HEK293 (cell line): Measurements from ENCODE around the gene TRAK2.
A peak's percentile ranks its signal among the peaks of the same experiment; 100 is the strongest.

ENCODE experiments used
- BCL11A ChIP-seq: fragments of 450-650 bp; formaldehyde crosslinking; IDR thresholded peaks from 2 replicates; pipeline ENCODE4 v1.5.1; 2016; ENCODE audit warnings: low read depth, missing biosample characterization, missing genetic modification characterization
- CTCF ChIP-seq: fragments of 450-650 bp; formaldehyde crosslinking; IDR thresholded peaks from 2 replicates; pipeline ENCODE4 v1.5.1; 2016; ENCODE audit warnings: missing biosample characterization, missing genetic modification characterization
- HOXC10 ChIP-seq: sonication (generic); formaldehyde crosslinking; IDR thresholded peaks from 2 replicates; pipeline ENCODE4 v1.8.1; 2023; ENCODE audit warnings: mild to moderate bottlenecking, missing genetic modification reagents
- KLF1 ChIP-seq: fragments of 450-650 bp; formaldehyde crosslinking; IDR thresholded peaks from 2 replicates; pipeline ENCODE4 v1.5.1; 2016; ENCODE audit warnings: missing biosample characterization, missing genetic modification characterization
- MEIS1 ChIP-seq: sonication (generic); formaldehyde crosslinking; IDR thresholded peaks from 2 replicates; pipeline ENCODE4 v1.8.1; 2022; ENCODE audit warnings: missing genetic modification reagents, mild to moderate bottlenecking, borderline replicate concordance
- MYNN ChIP-seq: fragments of 450-650 bp; formaldehyde crosslinking; IDR thresholded peaks from 2 replicates; pipeline ENCODE4 v1.5.1; 2016; ENCODE audit warnings: missing biosample characterization, missing genetic modification characterization, borderline replicate concordance
- OVOL3 ChIP-seq: fragments of 450-650 bp; formaldehyde crosslinking; IDR thresholded peaks from 2 replicates; pipeline ENCODE4 v1.5.1; 2016; ENCODE audit warnings: missing biosample characterization, missing genetic modification characterization
- RBAK ChIP-seq: fragments of 450-650 bp; formaldehyde crosslinking; IDR thresholded peaks from 2 replicates; pipeline ENCODE4 v1.5.1; 2016; ENCODE audit warnings: missing biosample characterization, missing genetic modification characterization
- SCRT1 ChIP-seq: fragments of 450-650 bp; formaldehyde crosslinking; IDR thresholded peaks from 2 replicates; pipeline ENCODE4 v1.5.1; 2016; ENCODE audit warnings: missing biosample characterization, missing genetic modification characterization, borderline replicate concordance
- ZBTB1 ChIP-seq: fragments of 450-650 bp; formaldehyde crosslinking; IDR thresholded peaks from 2 replicates; pipeline ENCODE4 v1.5.1; 2016; ENCODE audit warnings: missing biosample characterization, missing genetic modification characterization
- ZBTB11 ChIP-seq: fragments of 450-650 bp; formaldehyde crosslinking; conservative IDR thresholded peaks from 2 replicates; pipeline ENCODE4 v1.5.1; 2016; ENCODE audit warnings: low read depth, missing biosample characterization, missing genetic modification characterization
- ZBTB17 ChIP-seq: fragments of 450-650 bp; formaldehyde crosslinking; IDR thresholded peaks from 2 replicates; pipeline ENCODE4 v1.5.1; 2016; ENCODE audit warnings: missing biosample characterization, missing genetic modification characterization
- ZBTB6 ChIP-seq: fragments of 450-650 bp; formaldehyde crosslinking; IDR thresholded peaks from 2 replicates; pipeline ENCODE4 v1.5.1; 2017; ENCODE audit warnings: missing biosample characterization, missing genetic modification characterization
- ZFP3 ChIP-seq: fragments of 450-650 bp; formaldehyde crosslinking; IDR thresholded peaks from 2 replicates; pipeline ENCODE4 v1.5.1; 2016; ENCODE audit warnings: low read depth, missing biosample characterization, missing genetic modification characterization
- ZIC2 ChIP-seq: fragments of 450-650 bp; formaldehyde crosslinking; IDR thresholded peaks from 2 replicates; pipeline ENCODE4 v1.5.1; 2016; ENCODE audit warnings: missing biosample characterization, missing genetic modification characterization
- ZNF155 ChIP-seq: fragments of 450-650 bp; formaldehyde crosslinking; IDR thresholded peaks from 2 replicates; pipeline ENCODE4 v1.5.1; 2016; ENCODE audit warnings: missing biosample characterization, missing genetic modification characterization
- ZNF202 ChIP-seq: fragments of 450-650 bp; formaldehyde crosslinking; IDR thresholded peaks from 2 replicates; pipeline ENCODE4 v1.5.1; 2016; ENCODE audit warnings: missing biosample characterization, missing genetic modification characterization, borderline replicate concordance
- ZNF214 ChIP-seq: fragments of 450-650 bp; formaldehyde crosslinking; IDR thresholded peaks from 2 replicates; pipeline ENCODE4 v1.5.1; 2017; ENCODE audit warnings: missing biosample characterization, mild to moderate bottlenecking, missing genetic modification characterization, borderline replicate concordance
- ZNF223 ChIP-seq: fragments of 450-650 bp; formaldehyde crosslinking; IDR thresholded peaks from 2 replicates; pipeline ENCODE4 v1.5.1; 2016; ENCODE audit warnings: missing biosample characterization, missing genetic modification characterization
- ZNF24 ChIP-seq: fragments of 450-650 bp; formaldehyde crosslinking; IDR thresholded peaks from 2 replicates; pipeline ENCODE4 v1.5.1; 2016; ENCODE audit warnings: missing biosample characterization, missing genetic modification characterization
- ZNF280C ChIP-seq: fragments of 450-650 bp; formaldehyde crosslinking; IDR thresholded peaks from 2 replicates; pipeline ENCODE4 v1.5.1; 2016; ENCODE audit warnings: missing biosample characterization, missing genetic modification characterization
- ZNF324 ChIP-seq: fragments of 450-650 bp; formaldehyde crosslinking; IDR thresholded peaks from 2 replicates; pipeline ENCODE4 v1.5.1; 2016; ENCODE audit warnings: missing biosample characterization, missing genetic modification characterization
- ZNF335 ChIP-seq: fragments of 450-650 bp; formaldehyde crosslinking; conservative IDR thresholded peaks from 2 replicates; pipeline ENCODE4 v1.5.1; 2016; ENCODE audit warnings: missing biosample characterization, missing genetic modification characterization
- ZNF398 ChIP-seq: fragments of 450-650 bp; formaldehyde crosslinking; IDR thresholded peaks from 2 replicates; pipeline ENCODE4 v1.5.1; 2017; ENCODE audit warnings: missing biosample characterization, missing genetic modification characterization
- ZNF514 ChIP-seq: fragments of 450-650 bp; formaldehyde crosslinking; IDR thresholded peaks from 2 replicates; pipeline ENCODE4 v1.5.1; 2016; ENCODE audit warnings: missing biosample characterization, missing genetic modification characterization
- ZNF530 ChIP-seq: fragments of 450-650 bp; formaldehyde crosslinking; IDR thresholded peaks from 2 replicates; pipeline ENCODE4 v1.5.1; 2016; ENCODE audit warnings: low read depth, missing biosample characterization, missing genetic modification characterization
- ZNF548 ChIP-seq: fragments of 450-650 bp; formaldehyde crosslinking; IDR thresholded peaks from 2 replicates; pipeline ENCODE4 v1.5.1; 2016; ENCODE audit warnings: missing biosample characterization, missing genetic modification characterization
- ZNF704 ChIP-seq: fragments of 450-650 bp; formaldehyde crosslinking; IDR thresholded peaks from 2 replicates; pipeline ENCODE4 v1.5.1; 2016; ENCODE audit warnings: missing biosample characterization, missing genetic modification characterization
- ZNF843 ChIP-seq: fragments of 450-650 bp; formaldehyde crosslinking; IDR thresholded peaks from 2 replicates; pipeline ENCODE4 v1.5.1; 2016; ENCODE audit warnings: missing biosample characterization, missing genetic modification characterization

TRAK2 gene

GRCh38 chr2:201451292-201452057, at the start of gene TRAK2, which contains the start of gene STRADB (continued):
- TF ChIP-seq CTCF = peak; percentile 81
- peak; percentile 13; the same call in 1 of the 2 replicates for TF ChIP-seq ZIC2 (tag by site-specific recombination)
- TF ChIP-seq ZNF514 (tag by site-specific recombination) = no peak
- TF ChIP-seq ZNF843 = peak; percentile 45; the same call in 1 of the 2 replicates
- TF ChIP-seq ZNF24 (tag by site-specific recombination) = 0 out of 2 replicates have a peak, but pooled peaks have one; percentile 14
- TF ChIP-seq ZNF214 = no peak
- TF ChIP-seq ZNF324 = 0 out of 2 replicates have a peak, but pooled peaks have one; percentile 64
- TF ChIP-seq ZBTB6 (tag by site-specific recombination) = 0 out of 2 replicates have a peak, but pooled peaks have one; percentile 13
- no peak for TF ChIP-seq OVOL3 (tag by site-specific recombination)
- TF ChIP-seq ZNF530 (tag by site-specific recombination) = no peak
- peak; percentile 90 for TF ChIP-seq KLF1 (tag by site-specific recombination)
- TF ChIP-seq HOXC10 (CRISPR knock-in tag) = no peak; the same call in 1 of the 2 replicates
- no peak for TF ChIP-seq ZNF704 (tag by site-specific recombination)
- TF ChIP-seq ZNF398 (tag by site-specific recombination) = peak; percentile 43; the same call in 1 of the 2 replicates
- TF ChIP-seq ZNF202 (tag by site-specific recombination) = no peak
- peak; percentile 89 for TF ChIP-seq ZBTB17
- no peak for TF ChIP-seq ZFP3 (tag by site-specific recombination)
- no peak for TF ChIP-seq RBAK
- TF ChIP-seq MYNN (tag by site-specific recombination) = no peak
- no peak for TF ChIP-seq MEIS1 (CRISPR knock-in tag)
- no peak for TF ChIP-seq ZNF223
- TF ChIP-seq ZNF335 (tag by site-specific recombination) = peak; percentile 96
- TF ChIP-seq SCRT1 = no peak
- no peak for TF ChIP-seq ZNF548 (tag by site-specific recombination)
- no peak for TF ChIP-seq ZBTB1
- TF ChIP-seq ZNF280C (tag by site-specific recombination) = no peak
- no peak for TF ChIP-seq ZNF155
- TF ChIP-seq ZBTB11 (tag by site-specific recombination) = peak; percentile 93
- TF ChIP-seq BCL11A (tag by site-specific recombination) = no peak
